Measurements from ENCODE around the gene RNF144B.
"Not testable (repeated sequence)": the region's sequence is repeated elsewhere in the genome, so short reads cannot be mapped to it uniquely, and the experiment has no call there.

RNF144B gene

GRCh38 chr6:18406955-18407749, 20.0 kb downstream of the RNF144B start:
- no peak for DNase-seq (ENCODE audit: low read depth, low spot score)

- DNase-seq (ENCODE audit: low read depth, low spot score), result not testable (repeated sequence)
These were observed 22.5 kb downstream of the RNF144B start for GRCh38 chr6:18409602-18410001.

GRCh38 chr6:18410412-18410811, 23.3 kb downstream of the RNF144B start:
- DNase-seq (ENCODE audit: low read depth, low spot score), result no peak

- no peak for DNase-seq (ENCODE audit: low read depth, low spot score)
These were observed 24.9 kb downstream of the RNF144B start for GRCh38 chr6:18412068-18412467.

- peak; percentile 81 for DNase-seq (ENCODE audit: low read depth, low spot score)
These were observed 25.5 kb downstream of the RNF144B start for GRCh38 chr6:18412644-18413043.

GRCh38 chr6:18413381-18413780, 26.2 kb downstream of the RNF144B start:
- no peak for DNase-seq (ENCODE audit: low read depth, low spot score)

GRCh38 chr6:18414116-18414515, 27.0 kb downstream of the RNF144B start:
- DNase-seq (ENCODE audit: low read depth, low spot score), result no peak

GRCh38 chr6:18415207-18415606, 28.1 kb downstream of the RNF144B start:
- no peak for DNase-seq (ENCODE audit: low read depth, low spot score)

GRCh38 chr6:18415671-18416340, 28.7 kb downstream of the RNF144B start:
- DNase-seq (ENCODE audit: low read depth, low spot score), result peak; percentile 53

- no peak for DNase-seq (ENCODE audit: low read depth, low spot score)
These were observed 29.2 kb downstream of the RNF144B start for GRCh38 chr6:18416341-18416679.

- DNase-seq (ENCODE audit: low read depth, low spot score), result no peak
These were observed 33.2 kb downstream of the RNF144B start for GRCh38 chr6:18420328-18420727.

- no peak for DNase-seq (ENCODE audit: low read depth, low spot score)
These were observed 35.0 kb downstream of the RNF144B start for GRCh38 chr6:18422136-18422535.

GRCh38 chr6:18423426-18423825, 36.3 kb downstream of the RNF144B start:
- no peak for DNase-seq (ENCODE audit: low read depth, low spot score)

- peak; percentile 12 for DNase-seq (ENCODE audit: low read depth, low spot score)
These were observed 37.1 kb downstream of the RNF144B start for GRCh38 chr6:18424201-18424600.

- no peak for DNase-seq (ENCODE audit: low read depth, low spot score)
These were observed 38.1 kb downstream of the RNF144B start for GRCh38 chr6:18425218-18425617.

- no peak for DNase-seq (ENCODE audit: low read depth, low spot score)
These were observed 40.1 kb downstream of the RNF144B start for GRCh38 chr6:18427296-18427695.

GRCh38 chr6:18429655-18430297, 42.6 kb downstream of the RNF144B start:
- no peak for DNase-seq (ENCODE audit: low read depth, low spot score)

GRCh38 chr6:18431581-18431980, 44.4 kb downstream of the RNF144B start:
- peak; percentile 15 for DNase-seq (ENCODE audit: low read depth, low spot score)

- peak; percentile 32 for DNase-seq (ENCODE audit: low read depth, low spot score)
These were observed 45.0 kb downstream of the RNF144B start for GRCh38 chr6:18432180-18432579.

- DNase-seq (ENCODE audit: low read depth, low spot score), result no peak
These were observed 45.5 kb downstream of the RNF144B start for GRCh38 chr6:18432619-18433018.

- no peak for DNase-seq (ENCODE audit: low read depth, low spot score)
These were observed 45.9 kb downstream of the RNF144B start for GRCh38 chr6:18433059-18433458.

- no peak for DNase-seq (ENCODE audit: low read depth, low spot score)
These were observed 49.2 kb downstream of the RNF144B start for GRCh38 chr6:18436341-18436740.

GRCh38 chr6:18439581-18439980, 52.4 kb downstream of the RNF144B start:
- no peak for DNase-seq (ENCODE audit: low read depth, low spot score)

Measured in astrocyte of the hippocampus (primary cell).